ENCODE data around the gene SAP30.

The SAP30 gene

GRCh38 chr4:173415885-173416653 lies 45.3 kb downstream of the SAP30 start:
- no peak for DNase-seq

- DNase-seq, result no peak
Measured at GRCh38 chr4:173417833-173418232, 47.1 kb downstream of the SAP30 start.

- no peak for DNase-seq
Measured at GRCh38 chr4:173418639-173419038, 47.9 kb downstream of the SAP30 start.

GRCh38 chr4:173420324-173420752 lies 49.6 kb downstream of the SAP30 start:
- DNase-seq, result no peak

GRCh38 chr4:173420801-173421200 lies 50.0 kb downstream of the SAP30 start:
- no peak for DNase-seq

- no peak for DNase-seq
Measured at GRCh38 chr4:173424899-173425805, 54.4 kb downstream of the SAP30 start.

GRCh38 chr4:173426064-173426463 lies 55.3 kb downstream of the SAP30 start:
- DNase-seq, result no peak

All from SHP77 (cell line).